ENCODE measurements around the gene COL11A2.

- TF ChIP-seq CTCF (IDR thresholded peaks at IDR 0.05) (no peak), POLR2AphosphoS5 (IDR thresholded peaks at IDR 0.05) (no peak), POLR2A (IDR thresholded peaks at IDR 0.05) (no peak)
Observed at GRCh38 chr6:33167374-33168283, 24.6 kb downstream of the COL11A2 start.
